ENCODE data around the gene PCSK6. TPM values are rescaled to one million over a fixed set of nuclear protein-coding genes. Genes with fewer than 3 reads are reported as not detected.

Gene PCSK6
- total RNA-seq, 5 donors from 2014 or later (not counting 1 experiment from before 2014, with no cell fraction given): 0.16 to 2.2 (median 1.3) TPM

DNA sequence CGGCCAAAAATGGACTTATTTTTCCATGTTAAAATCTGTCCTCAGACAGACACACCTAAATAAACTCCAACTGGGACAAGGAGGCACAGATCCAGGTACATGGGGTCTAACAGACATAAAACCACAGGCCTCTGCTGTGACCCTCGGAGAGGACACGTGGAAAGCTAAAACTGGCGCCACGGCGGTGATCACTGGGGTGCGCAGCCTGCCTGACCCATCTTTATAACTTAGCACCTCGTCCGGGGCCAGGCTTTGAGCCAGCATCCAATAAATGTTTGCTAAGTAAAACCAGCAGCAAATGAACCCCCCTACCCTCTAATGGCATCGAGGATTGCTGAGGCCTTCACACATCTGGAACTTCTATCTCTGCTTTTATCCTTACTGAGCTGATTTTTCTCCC, 15.3 kb downstream of the PCSK6 start:
- no peaks in the 10 kb centered on the region for H3K36me3 ChIP-seq (ENCODE audit: control insufficient read depth in 2 of 2, extremely low read depth in 1 of 2, insufficient read depth in 1 of 2, low read length in 1 of 2)
- WGBS (ENCODE audit: insufficient coverage): 96% methylated on average over 9 of the region's 10 CpGs
- H3K36me3 Mint-ChIP-seq: no peaks in the 10 kb centered on the region
- POLR2A ChIA-PET: no interaction called here
- H3K9me3 ChIP-seq: no peaks in the 10 kb centered on the region
- H3K9me3 Mint-ChIP-seq: no peaks in the 10 kb centered on the region
- no peaks in the 10 kb centered on the region for H3K4me1 Mint-ChIP-seq
- ATAC-seq (replicated peaks in 1 of 4) (no peak), DNase-seq (no peak)
- no peaks in the 10 kb centered on the region for H3K4me1 ChIP-seq (ENCODE audit: control insufficient read depth in 1 of 2, extremely low read depth in 1 of 2, insufficient read depth in 2 of 2, low read length in 2 of 2)
- CTCF ChIA-PET: no interaction called here
- H3K27ac ChIP-seq (ENCODE audit: low read length): no peak overlapping the region
- no peak overlapping the region for H3K4me3 Mint-ChIP-seq
- H3K4me3 ChIP-seq (ENCODE audit: control insufficient read depth in 1 of 2, extremely low read depth in 1 of 2, low read length in 1 of 2): no peak overlapping the region
- H3K27me3 ChIP-seq (replicated peaks in 1 of 2; ENCODE audit: control insufficient read depth in 2 of 2, extremely low read depth in 1 of 2, insufficient read depth in 2 of 2, low read length in 1 of 2): peaks cover 0 to 16% of the 10 kb centered on the region in 2 experiments
- no peak overlapping the region for H3K27ac Mint-ChIP-seq
- H3K27me3 Mint-ChIP-seq: peaks cover 14 to 15% of the 10 kb centered on the region in 2 donors

DNA sequence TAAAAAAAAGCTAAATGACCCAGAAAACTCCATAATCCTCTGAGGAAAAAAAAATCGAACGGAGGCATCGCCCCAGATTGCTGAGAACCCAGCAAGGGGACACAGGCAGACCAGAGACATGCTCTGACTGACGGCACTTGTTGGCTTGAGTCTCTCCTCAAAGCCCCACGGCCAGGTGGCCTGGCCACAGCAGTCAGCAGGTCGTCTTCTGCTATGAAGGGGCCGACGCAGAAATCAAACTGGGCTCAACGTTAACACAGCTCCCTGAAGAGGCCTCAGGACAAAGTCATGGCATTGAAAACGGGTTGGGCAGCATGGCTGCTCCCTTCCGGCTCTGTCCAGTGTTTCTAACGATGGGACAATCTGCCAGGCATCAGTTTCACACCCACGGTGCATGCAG, 17.5 kb downstream of the PCSK6 start:
- H3K4me1 Mint-ChIP-seq: no peaks in the 10 kb centered on the region
- H3K9me3 ChIP-seq: no peaks in the 10 kb centered on the region
- CTCF ChIA-PET: no interaction called here
- no peaks in the 10 kb centered on the region for H3K9me3 Mint-ChIP-seq
- 68% methylated on average over 13 of the region's 13 CpGs for WGBS (ENCODE audit: insufficient coverage)
- H3K36me3 Mint-ChIP-seq: no peaks in the 10 kb centered on the region
- H3K36me3 ChIP-seq (ENCODE audit: control insufficient read depth in 2 of 2, extremely low read depth in 1 of 2, insufficient read depth in 1 of 2, low read length in 1 of 2): no peaks in the 10 kb centered on the region
- no peak overlapping the region for H3K27ac Mint-ChIP-seq
- POLR2A ChIA-PET: no interaction called here
- H3K27me3 ChIP-seq (replicated peaks in 1 of 2; ENCODE audit: control insufficient read depth in 2 of 2, extremely low read depth in 1 of 2, insufficient read depth in 2 of 2, low read length in 1 of 2): peaks cover 0 to 12% of the 10 kb centered on the region in 2 experiments
- peak in 1 of 35 experiments; percentile 12 for DNase-seq
- no peak overlapping the region for H3K4me3 Mint-ChIP-seq
- no peaks in the 10 kb centered on the region for H3K4me1 ChIP-seq (ENCODE audit: control insufficient read depth in 1 of 2, extremely low read depth in 1 of 2, insufficient read depth in 2 of 2, low read length in 2 of 2)
- no peak for ATAC-seq (replicated peaks in 1 of 4)
- no peak overlapping the region for H3K4me3 ChIP-seq (ENCODE audit: control insufficient read depth in 1 of 2, extremely low read depth in 1 of 2, low read length in 1 of 2)
- peaks cover 8 to 10% of the 10 kb centered on the region in 2 donors for H3K27me3 Mint-ChIP-seq
- H3K27ac ChIP-seq (ENCODE audit: low read length): no peak overlapping the region

DNA sequence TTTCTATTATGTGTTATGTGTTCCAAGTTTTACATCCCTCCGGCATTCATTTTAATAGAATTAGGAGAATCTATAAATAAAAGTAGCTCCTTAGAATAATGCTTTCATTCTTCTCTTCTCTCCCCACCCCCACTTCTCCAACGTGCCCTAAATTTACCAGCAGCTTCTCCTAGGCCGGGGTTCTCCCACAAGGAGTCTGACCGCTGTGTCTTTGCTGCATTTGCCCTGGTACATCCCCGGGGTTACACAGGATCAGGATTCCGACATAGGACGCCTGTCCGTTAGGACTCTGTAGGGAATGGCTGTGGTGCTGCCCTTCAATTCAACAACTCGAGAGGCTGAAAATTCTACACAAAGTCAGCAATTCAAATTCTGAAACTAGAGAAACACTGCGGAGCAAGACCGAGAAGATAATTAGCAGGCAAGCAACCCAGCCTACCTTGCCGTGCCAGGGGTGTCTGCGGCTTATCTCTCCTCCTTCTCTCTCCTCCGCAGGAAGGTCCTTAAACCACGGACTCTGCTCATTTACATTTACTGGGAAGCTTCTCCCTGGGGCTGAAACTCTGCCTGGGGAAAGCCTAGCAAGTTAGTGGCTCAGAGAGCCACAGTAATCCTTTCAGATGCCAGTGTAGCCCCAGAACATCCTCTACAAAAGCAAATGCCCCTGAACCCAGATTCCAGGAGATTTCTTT, 18.8 kb downstream of the PCSK6 start:
- H3K27me3 ChIP-seq (replicated peaks in 1 of 2; ENCODE audit: control insufficient read depth in 2 of 2, extremely low read depth in 1 of 2, insufficient read depth in 2 of 2, low read length in 1 of 2): peaks cover 2 to 12% of the 10 kb centered on the region in 2 experiments
- peak in 1 of 35 experiments; percentile 11 for DNase-seq
- POLR2A ChIA-PET: no interaction called here
- H3K27me3 Mint-ChIP-seq: peaks cover 10 to 14% of the 10 kb centered on the region in 2 donors
- H3K4me3 ChIP-seq (ENCODE audit: control insufficient read depth in 1 of 2, extremely low read depth in 1 of 2, low read length in 1 of 2): no peak overlapping the region
- no peak overlapping the region for H3K4me3 Mint-ChIP-seq
- H3K9me3 ChIP-seq: no peaks in the 10 kb centered on the region
- no peak overlapping the region for H3K27ac Mint-ChIP-seq
- H3K36me3 Mint-ChIP-seq: no peaks in the 10 kb centered on the region
- H3K4me1 ChIP-seq (ENCODE audit: control insufficient read depth in 1 of 2, extremely low read depth in 1 of 2, insufficient read depth in 2 of 2, low read length in 2 of 2): no peaks in the 10 kb centered on the region
- no peak for ATAC-seq (replicated peaks in 1 of 4)
- H3K36me3 ChIP-seq (ENCODE audit: control insufficient read depth in 2 of 2, extremely low read depth in 1 of 2, insufficient read depth in 1 of 2, low read length in 1 of 2): no peaks in the 10 kb centered on the region
- CTCF ChIA-PET: no interaction called here
- H3K4me1 Mint-ChIP-seq: no peaks in the 10 kb centered on the region
- H3K27ac ChIP-seq (ENCODE audit: low read length): no peak overlapping the region
- H3K9me3 Mint-ChIP-seq: peaks cover 0 to 5% (median 1%) of the 10 kb centered on the region in 3 donors
- WGBS (ENCODE audit: insufficient coverage): 86% methylated on average over 9 of the region's 15 CpGs

DNA sequence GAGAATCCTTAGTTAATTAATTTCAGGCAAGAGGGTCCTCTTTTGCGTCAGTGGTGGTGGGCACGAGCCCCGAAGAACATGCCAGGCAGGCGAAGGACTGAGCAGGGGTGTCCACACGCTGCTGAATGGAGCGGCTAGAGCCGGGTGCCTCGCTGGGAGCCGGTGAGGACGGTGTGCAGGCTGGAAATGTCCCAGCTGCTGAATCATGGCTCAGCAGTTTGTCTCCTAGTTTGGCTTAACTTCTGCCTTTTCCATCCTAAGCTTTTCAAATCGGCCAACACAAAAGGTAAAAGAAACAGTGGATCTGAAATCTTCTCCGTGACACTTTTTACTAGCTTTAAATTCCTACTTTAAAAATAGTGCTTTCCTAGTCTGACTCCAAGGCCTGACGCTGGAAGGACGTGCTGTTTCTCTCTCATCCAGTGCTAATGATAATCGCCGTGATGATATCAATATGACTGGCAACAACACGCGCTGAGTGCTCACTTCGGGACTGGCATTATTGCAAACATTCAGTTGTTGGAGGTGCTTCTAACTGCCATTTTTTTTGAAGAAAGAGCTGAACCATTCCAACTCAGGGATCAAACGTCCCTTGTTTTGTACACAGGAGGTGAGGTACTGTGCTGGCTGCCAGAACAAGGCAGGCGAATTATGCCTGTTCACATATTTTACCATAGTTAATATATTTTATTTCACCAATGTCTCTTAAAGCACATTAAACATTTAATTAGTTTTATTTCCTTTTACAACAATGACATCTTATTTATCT, 19.8 kb downstream of the PCSK6 start:
- Histone ChIP-seq H3K4me1 (ENCODE audit: control insufficient read depth in 1 of 2, extremely low read depth in 1 of 2, insufficient read depth in 2 of 2, low read length in 2 of 2) (no peaks in the 10 kb centered on the region), H3K9me3 (no peaks in the 10 kb centered on the region), H3K27me3 (replicated peaks in 1 of 2; ENCODE audit: control insufficient read depth in 2 of 2, extremely low read depth in 1 of 2, insufficient read depth in 2 of 2, low read length in 1 of 2) (peaks cover 2 to 15% of the 10 kb centered on the region in 2 experiments), H3K4me3 (ENCODE audit: control insufficient read depth in 1 of 2, extremely low read depth in 1 of 2, low read length in 1 of 2) (no peak overlapping the region), H3K27ac (ENCODE audit: low read length) (no peak overlapping the region), H3K36me3 (ENCODE audit: control insufficient read depth in 2 of 2, extremely low read depth in 1 of 2, insufficient read depth in 1 of 2, low read length in 1 of 2) (no peaks in the 10 kb centered on the region)
- no peak for ATAC-seq (replicated peaks in 1 of 4)
- CTCF ChIA-PET: no interaction called here
- no peak for DNase-seq
- no peak overlapping the region for H3K27ac Mint-ChIP-seq
- WGBS (ENCODE audit: insufficient coverage): 69% methylated on average over 19 of the region's 21 CpGs
- no peak overlapping the region for H3K4me3 Mint-ChIP-seq
- H3K9me3 Mint-ChIP-seq: peaks cover 0 to 5% (median 1%) of the 10 kb centered on the region in 3 donors
- H3K27me3 Mint-ChIP-seq: peaks cover 13% of the 10 kb centered on the region in 2 donors
- no peaks in the 10 kb centered on the region for H3K4me1 Mint-ChIP-seq
- H3K36me3 Mint-ChIP-seq: no peaks in the 10 kb centered on the region
- POLR2A ChIA-PET: no interaction called here

DNA sequence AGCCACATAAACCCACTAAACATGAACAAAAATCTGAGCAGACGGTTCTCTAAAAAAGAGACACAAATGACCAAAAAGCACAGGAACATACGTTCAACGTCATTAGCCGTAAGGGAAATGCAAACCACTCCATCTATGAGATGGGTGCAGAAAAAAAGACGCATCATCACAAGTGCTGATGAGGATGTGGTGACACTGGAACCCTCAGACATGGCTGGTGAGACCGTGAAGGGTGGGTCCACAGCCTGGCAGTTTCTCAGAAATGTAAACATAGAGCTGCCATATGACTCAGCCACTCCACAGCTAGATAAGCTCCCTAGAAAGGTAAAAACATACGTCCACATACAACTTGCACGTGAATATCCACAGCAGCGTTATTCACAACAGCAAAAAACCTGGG, 23.3 kb downstream of the PCSK6 start:
- no peaks in the 10 kb centered on the region for H3K4me1 ChIP-seq (ENCODE audit: control insufficient read depth in 1 of 2, extremely low read depth in 1 of 2, insufficient read depth in 2 of 2, low read length in 2 of 2)
- no peak overlapping the region for H3K4me3 ChIP-seq (ENCODE audit: control insufficient read depth in 1 of 2, extremely low read depth in 1 of 2, low read length in 1 of 2)
- DNase-seq: no peak
- 71% methylated on average over 4 of the region's 9 CpGs for WGBS (ENCODE audit: insufficient coverage)
- Mint-ChIP-seq H3K4me1 (peaks cover 3 to 8% (median 5%) of the 10 kb centered on the region in 3 donors), H3K36me3 (no peaks in the 10 kb centered on the region), H3K27me3 (peaks cover 18 to 26% of the 10 kb centered on the region in 2 donors), H3K9me3 (peaks cover 0 to 5% (median 1%) of the 10 kb centered on the region in 3 donors), H3K4me3 (no peak overlapping the region), H3K27ac (no peak overlapping the region)
- H3K9me3 ChIP-seq: no peaks in the 10 kb centered on the region
- H3K36me3 ChIP-seq (ENCODE audit: control insufficient read depth in 2 of 2, extremely low read depth in 1 of 2, insufficient read depth in 1 of 2, low read length in 1 of 2): no peaks in the 10 kb centered on the region
- POLR2A ChIA-PET: no interaction called here
- H3K27ac ChIP-seq (ENCODE audit: low read length): no peak overlapping the region
- no peak for ATAC-seq (replicated peaks in 1 of 4)
- peaks cover 2 to 23% of the 10 kb centered on the region in 2 experiments for H3K27me3 ChIP-seq (replicated peaks in 1 of 2; ENCODE audit: control insufficient read depth in 2 of 2, extremely low read depth in 1 of 2, insufficient read depth in 2 of 2, low read length in 1 of 2)
- CTCF ChIA-PET: no interaction called here

DNA sequence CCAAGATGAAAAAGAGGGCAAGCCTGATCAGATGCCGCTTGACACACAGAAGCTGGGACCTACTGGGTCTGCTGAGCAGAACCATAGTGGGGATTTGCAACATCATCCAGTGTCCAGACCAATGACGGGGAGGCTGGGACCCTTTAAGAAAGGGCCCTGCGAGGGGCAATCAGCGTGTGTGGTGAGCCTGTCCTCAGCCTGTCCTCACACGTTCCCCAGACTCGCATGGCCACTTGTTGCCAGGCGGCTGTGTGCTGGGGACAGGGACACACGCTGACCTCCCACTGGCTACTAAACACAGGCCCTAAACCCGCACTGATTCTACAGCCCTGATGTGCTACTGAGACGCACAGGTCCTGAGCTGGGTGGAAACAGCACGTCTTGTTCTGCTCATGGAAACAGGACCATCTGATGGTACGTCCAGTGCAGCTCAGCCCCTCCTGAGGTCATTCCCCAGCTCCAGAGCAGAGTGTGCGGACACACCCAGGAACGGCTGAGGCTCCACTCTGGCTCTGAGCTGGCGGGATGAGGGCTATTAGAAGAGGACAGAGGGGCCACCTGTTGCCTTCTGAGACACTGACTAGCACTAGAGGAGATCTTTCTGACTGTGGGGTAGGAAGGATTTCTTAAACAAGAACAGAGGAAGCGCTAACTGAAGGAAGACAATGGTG, 24.4 kb downstream of the PCSK6 start:
- ChIA-PET CTCF (no interaction called here), POLR2A (interaction anchor here in 1 of 2 donors (0.7 kb wide), 1 partner anchor 25 kb away, joined by 3 read pairs; no protein-coding TSS in a partner anchor)
- H3K27me3 Mint-ChIP-seq: peaks cover 23 to 28% of the 10 kb centered on the region in 2 donors
- Histone ChIP-seq H3K27ac (ENCODE audit: low read length) (no peak overlapping the region), H3K27me3 (replicated peaks in 1 of 2; ENCODE audit: control insufficient read depth in 2 of 2, extremely low read depth in 1 of 2, insufficient read depth in 2 of 2, low read length in 1 of 2) (peaks cover 2 to 25% of the 10 kb centered on the region in 2 experiments), H3K36me3 (ENCODE audit: control insufficient read depth in 2 of 2, extremely low read depth in 1 of 2, insufficient read depth in 1 of 2, low read length in 1 of 2) (no peaks in the 10 kb centered on the region), H3K9me3 (no peaks in the 10 kb centered on the region), H3K4me3 (ENCODE audit: control insufficient read depth in 1 of 2, extremely low read depth in 1 of 2, low read length in 1 of 2) (no peak overlapping the region), H3K4me1 (ENCODE audit: control insufficient read depth in 1 of 2, extremely low read depth in 1 of 2, insufficient read depth in 2 of 2, low read length in 2 of 2) (no peaks in the 10 kb centered on the region)
- ATAC-seq (replicated peaks in 1 of 4): no peak
- 86% methylated on average over 16 of the region's 16 CpGs for WGBS (ENCODE audit: insufficient coverage)
- peaks cover 0 to 5% (median 1%) of the 10 kb centered on the region in 3 donors for H3K9me3 Mint-ChIP-seq
- no peak overlapping the region for H3K4me3 Mint-ChIP-seq
- H3K4me1 Mint-ChIP-seq: peaks cover 5 to 16% (median 13%) of the 10 kb centered on the region in 3 donors
- DNase-seq: no peak
- H3K27ac Mint-ChIP-seq: no peak overlapping the region
- H3K36me3 Mint-ChIP-seq: no peaks in the 10 kb centered on the region
